H1 (cell line): ENCODE measurements around the gene GNAQ.

Source experiments
- CTCF ChIP-seq, 3 experiments: IDR thresholded peaks; 1 replicate in 2 of 3; 2 replicates in 1 of 3; pipeline versions ENCODE4 v1.5.1 to v1.6.1; 2011; ENCODE audit warnings: low read length in 3 of 3, mild to moderate bottlenecking in 3 of 3, inconsistent platforms in 2 of 3, low read depth in 1 of 3, moderate library complexity in 1 of 3; ENCODE audit not compliant: insufficient read depth in 1 of 3; ENCODE audit errors: control extremely low read depth in 1 of 3
- SP1 ChIP-seq: IDR thresholded peaks from 2 replicates; pipeline ENCODE4 v1.6.1; 2011; ENCODE audit warnings: low read depth, low read length
- SRF ChIP-seq: IDR thresholded peaks from 2 replicates; pipeline ENCODE4 v1.6.1; 2011; ENCODE audit warnings: mild to moderate bottlenecking, low read depth, low read length, moderate library complexity
- USF2 ChIP-seq: IDR thresholded peaks from 2 replicates; pipeline ENCODE4 v1.6.1; 2011; ENCODE audit warnings: low read length, improper control_type of control experiment

DNA sequence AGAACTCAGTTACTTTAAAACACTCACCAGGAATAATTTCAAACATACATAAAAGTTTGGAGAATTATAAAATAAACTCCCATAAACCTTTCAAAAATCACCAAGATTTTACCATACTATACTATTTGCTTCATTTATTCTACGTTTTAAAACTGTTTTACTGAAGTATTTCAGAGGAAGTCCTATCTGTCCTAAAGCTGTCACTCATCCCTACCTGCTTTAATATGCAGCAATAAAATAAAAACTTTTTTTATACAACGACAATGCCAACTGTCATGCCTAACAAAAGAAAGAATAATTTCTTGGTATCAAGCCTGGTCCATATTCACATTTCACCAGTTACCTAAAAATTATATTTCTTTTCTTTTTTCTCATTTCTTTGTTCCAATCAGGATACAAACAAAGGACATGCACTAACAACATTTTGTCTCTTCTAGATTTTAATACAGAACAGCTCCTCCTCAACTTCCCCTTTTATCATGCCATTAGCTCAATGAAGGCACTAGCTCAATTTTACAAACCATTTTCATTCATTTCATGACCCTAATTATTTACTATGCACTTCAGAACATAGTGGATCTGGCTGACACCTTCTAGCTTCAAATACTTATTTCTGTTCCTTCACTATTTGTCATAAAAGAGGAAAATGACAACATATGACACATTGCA lies 135.2 kb downstream of the GNAQ start:
- TF ChIP-seq CTCF (IDR thresholded peaks at IDR 0.05; ENCODE audit: control extremely low read depth in 1 of 3, insufficient read depth in 1 of 3, low read depth in 1 of 3, low read length in 3 of 3) (no peak), SRF (no peak), USF2 (no peak), SP1 (no peak)
